DOHH2 (cell line): Measurements from ENCODE around the gene ARID3C.

Source experiments
- EZH2phosphoT487 ChIP-seq: fragments of 200-600 bp; sonication (generic); IDR thresholded peaks from 2 replicates; pipeline ENCODE4 v1.6.1; 2017; ENCODE audit warnings: borderline replicate concordance, mild to moderate bottlenecking, antibody characterized with exemption, low read length, moderate library complexity, mixed read lengths
- TF ChIP-seq, protein P1 (sequence below): fragments of 200-600 bp; sonication (generic); IDR thresholded peaks from one replicate; pipeline ENCODE4 v1.5.1; 2014; ENCODE audit warnings: antibody characterized with exemption, mild to moderate bottlenecking, low read depth, low read length; ENCODE audit not compliant: poor library complexity, severe bottlenecking

DNA sequence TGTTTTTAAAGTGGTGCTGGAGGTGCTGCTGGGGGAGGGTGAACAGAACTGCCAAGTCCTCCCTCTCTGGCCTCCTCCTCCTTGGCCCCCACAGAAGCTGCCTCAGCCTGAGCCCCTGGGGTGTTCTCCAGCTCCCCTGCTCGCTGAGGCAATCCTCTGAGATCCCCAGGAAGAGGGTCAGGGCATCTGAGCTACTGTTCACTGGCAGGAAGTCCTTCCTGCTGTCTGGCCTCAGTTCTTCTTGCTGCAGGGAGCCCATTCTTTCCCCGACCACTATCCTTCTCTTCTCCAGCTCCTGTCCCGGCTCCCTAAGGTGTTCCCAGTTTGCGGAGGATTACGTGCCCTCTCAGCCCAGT, 49.1 kb downstream of the ARID3C start:
- TF ChIP-seq, protein P1, sequence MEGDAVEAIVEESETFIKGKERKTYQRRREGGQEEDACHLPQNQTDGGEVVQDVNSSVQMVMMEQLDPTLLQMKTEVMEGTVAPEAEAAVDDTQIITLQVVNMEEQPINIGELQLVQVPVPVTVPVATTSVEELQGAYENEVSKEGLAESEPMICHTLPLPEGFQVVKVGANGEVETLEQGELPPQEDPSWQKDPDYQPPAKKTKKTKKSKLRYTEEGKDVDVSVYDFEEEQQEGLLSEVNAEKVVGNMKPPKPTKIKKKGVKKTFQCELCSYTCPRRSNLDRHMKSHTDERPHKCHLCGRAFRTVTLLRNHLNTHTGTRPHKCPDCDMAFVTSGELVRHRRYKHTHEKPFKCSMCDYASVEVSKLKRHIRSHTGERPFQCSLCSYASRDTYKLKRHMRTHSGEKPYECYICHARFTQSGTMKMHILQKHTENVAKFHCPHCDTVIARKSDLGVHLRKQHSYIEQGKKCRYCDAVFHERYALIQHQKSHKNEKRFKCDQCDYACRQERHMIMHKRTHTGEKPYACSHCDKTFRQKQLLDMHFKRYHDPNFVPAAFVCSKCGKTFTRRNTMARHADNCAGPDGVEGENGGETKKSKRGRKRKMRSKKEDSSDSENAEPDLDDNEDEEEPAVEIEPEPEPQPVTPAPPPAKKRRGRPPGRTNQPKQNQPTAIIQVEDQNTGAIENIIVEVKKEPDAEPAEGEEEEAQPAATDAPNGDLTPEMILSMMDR, result no peak
- TF ChIP-seq EZH2phosphoT487, result no peak
